Measurements from ENCODE around the gene LYRM4.
A peak's percentile ranks its signal among the peaks of the same experiment; 100 is the strongest.

Gene LYRM4

GRCh38 chr6:5093231-5094015 is 167.3 kb downstream of the LYRM4 start:
- DNase-seq (ENCODE audit: low spot score) = no peak

- no peak for DNase-seq (ENCODE audit: low spot score)
These were observed 169.3 kb downstream of the LYRM4 start for GRCh38 chr6:5091210-5092069.

- DNase-seq (ENCODE audit: low spot score) = no peak
These were observed 170.1 kb downstream of the LYRM4 start for GRCh38 chr6:5090603-5091002.

- DNase-seq (ENCODE audit: low spot score) = no peak
These were observed 171.0 kb downstream of the LYRM4 start for GRCh38 chr6:5089481-5090438.

- DNase-seq (ENCODE audit: low spot score) = no peak
These were observed 172.0 kb downstream of the LYRM4 start for GRCh38 chr6:5088780-5089179.

- DNase-seq (ENCODE audit: low spot score) = no peak
These were observed 173.4 kb downstream of the LYRM4 start for GRCh38 chr6:5087389-5087788.

- no peak for DNase-seq (ENCODE audit: low spot score)
These were observed 174.4 kb downstream of the LYRM4 start for GRCh38 chr6:5086294-5086890.

GRCh38 chr6:5085648-5086293 is 175.0 kb downstream of the LYRM4 start:
- DNase-seq (ENCODE audit: low spot score) = peak; percentile 62

- peak; percentile 80 for DNase-seq (ENCODE audit: low spot score)
These were observed 175.7 kb downstream of the LYRM4 start, which contains the start of gene PPP1R3G for GRCh38 chr6:5084781-5085647. Gene PPP1R3G, plus strand, starts transcription at chr6:5085341. Its CDS starts 145 bp downstream, at chr6:5085486.

GRCh38 chr6:5084360-5084780 is 176.4 kb downstream of the LYRM4 start:
- peak; percentile 74 for DNase-seq (ENCODE audit: low spot score)

GRCh38 chr6:5083813-5084359 is 176.9 kb downstream of the LYRM4 start:
- DNase-seq (ENCODE audit: low spot score) = no peak

- no peak for DNase-seq (ENCODE audit: low spot score)
These were observed 177.5 kb downstream of the LYRM4 start for GRCh38 chr6:5083307-5083583.

- DNase-seq (ENCODE audit: low spot score) = peak; percentile 80
These were observed 178.1 kb downstream of the LYRM4 start for GRCh38 chr6:5082487-5083306.

- DNase-seq (ENCODE audit: low spot score) = no peak
These were observed 178.8 kb downstream of the LYRM4 start for GRCh38 chr6:5081955-5082354.

- DNase-seq (ENCODE audit: low spot score) = no peak
These were observed 179.6 kb downstream of the LYRM4 start for GRCh38 chr6:5081182-5081581.

GRCh38 chr6:5080574-5080973 is 180.2 kb downstream of the LYRM4 start:
- no peak for DNase-seq (ENCODE audit: low spot score)

- no peak for DNase-seq (ENCODE audit: low spot score)
These were observed 181.1 kb downstream of the LYRM4 start for GRCh38 chr6:5079692-5080091.

- no peak for DNase-seq (ENCODE audit: low spot score)
These were observed 182.6 kb downstream of the LYRM4 start for GRCh38 chr6:5078121-5078669.

GRCh38 chr6:5076931-5077330 is 183.8 kb downstream of the LYRM4 start:
- no peak for DNase-seq (ENCODE audit: low spot score)

Data from GM03348 (cell line).